K562 (cell line): ENCODE measurements around the gene KNSTRN. TPM values are rescaled to one million over a fixed set of nuclear protein-coding genes. Genes with fewer than 3 reads are reported as not detected.

Source experiments
- CTCF ChIP-seq, 3 experiments: IDR thresholded peaks in 2 of 3; conservative IDR thresholded peaks in 1 of 3; 2 replicates each; pipeline ENCODE4 v1.5.1; 2011 to 2012; ENCODE audit warnings: low read length in 3 of 3, mild to moderate bottlenecking in 3 of 3, control low read depth in 2 of 3, improper control_type of control experiment in 1 of 3, inconsistent platforms in 1 of 3, low read depth in 1 of 3, mixed read lengths in 1 of 3, moderate library complexity in 1 of 3; ENCODE audit not compliant: insufficient read depth in 2 of 3
- DEAF1 ChIP-seq: fragments of 450-650 bp; formaldehyde crosslinking; IDR thresholded peaks from 2 replicates; pipeline ENCODE4 v1.4.0; 2020; ENCODE audit warnings: mild to moderate bottlenecking, moderate library complexity
- RAD21 ChIP-seq, 2 experiments: fragments of 250-450 bp in 1 of 2; fragments of 450-650 bp in 1 of 2; sonication (Bioruptor Pico) in 1 of 2; formaldehyde crosslinking in 1 of 2; IDR thresholded peaks in 1 of 2; conservative IDR thresholded peaks in 1 of 2; 2 replicates each; pipeline versions ENCODE4 v1.4.0 to v1.8.0; 2020 to 2022; ENCODE audit warnings: mild to moderate bottlenecking in 2 of 2, moderate library complexity in 1 of 2
- STAG1 ChIP-seq: sonication (generic); formaldehyde crosslinking; IDR thresholded peaks from 2 replicates; pipeline ENCODE4 v1.5.0; 2020; ENCODE audit warnings: missing genetic modification reagents, borderline replicate concordance
- polyA plus RNA-seq, 8 experiments: library from polyadenylated mRNA; depleted of rRNA in 4 of 8; stranded (reverse) in 5 of 8; unstranded in 3 of 8; fragments of >200 nt; fragmentation: Nextera tagmentation in 2 of 8; fragmentation: Illumina TruSeq in 1 of 8; extraction: Ambion mirVana in 2 of 8; extraction: Trizol in 1 of 8; gene quantifications; 2 replicates each; pipeline versions ENCODE4 v1.2.1 to v1.2.3, GENCODE V29; 2011 to 2014; ENCODE audit warnings: inconsistent platforms in 1 of 8, missing spikeins in 1 of 8
- total RNA-seq, 7 experiments: library from RNA; depleted of rRNA in 6 of 7; stranded (reverse); fragments of >200 nt in 6 of 7; fragmentation: Illumina TruSeq in 2 of 7; extraction: Trizol in 2 of 7; gene quantifications; 2 replicates each; pipeline versions ENCODE4 v1.2.1 to v1.2.3, GENCODE V29; 2011 to 2021; ENCODE audit warnings: low replicate concordance in 1 of 7

The KNSTRN gene
- total and polyA plus RNA-seq, 9 of the 15 experiments (the other 6 are each of a cell fraction or from before 2014, with no cell fraction given), result 48.7 to 88.2 (median 66.3) TPM

- TF ChIP-seq DEAF1 (peak; percentile 86), RAD21 (CRISPR knock-in tag; conservative IDR thresholded peaks at IDR 0.05 in 1 of 2, IDR thresholded peaks at IDR 0.05 in 1 of 2) (peak; percentile 91 to 95), STAG1 (CRISPR knock-in tag) (peak; percentile 82; the same call in 1 of the 2 replicates), CTCF (IDR thresholded peaks at IDR 0.05 in 2 of 3, conservative IDR thresholded peaks at IDR 0.05 in 1 of 3; ENCODE audit: insufficient read depth in 2 of 3, low read depth in 1 of 3, low read length in 3 of 3) (peak; percentile 93 to 97 (median 94))
- TF ChIP-seq, all 486 proteins: peak for 37
These were observed 39.0 kb downstream of the KNSTRN start (continued) for GRCh38 chr15:40421246-40422157.
